Progenitor cell of endocrine pancreas (in vitro differentiated cells): ENCODE data around the gene MAZ. TPM values are rescaled to one million over a fixed set of nuclear protein-coding genes. Genes with fewer than 3 reads are reported as not detected.

Source experiments
- DNase-seq: peaks from one replicate; pipeline ENCODE4 v3.0.0; 2021; ENCODE audit warnings: low spot score; ENCODE audit not compliant: unreplicated experiment
- H3K27ac Mint-ChIP-seq: 2 replicates; pipeline ENCODE4 v1.8.0; 2021; ENCODE audit warnings: mild to moderate bottlenecking, moderate library complexity, mixed read lengths
- H3K27me3 Mint-ChIP-seq: 2 replicates; pipeline ENCODE4 v1.8.0; 2021; ENCODE audit warnings: mixed read lengths
- H3K36me3 Mint-ChIP-seq: 2 replicates; pipeline ENCODE4 v1.8.0; 2022; ENCODE audit warnings: mixed read lengths; ENCODE audit not compliant: insufficient read depth
- H3K4me1 Mint-ChIP-seq: 2 replicates; pipeline ENCODE4 v1.8.0; 2021; ENCODE audit warnings: low read depth, mixed read lengths
- H3K4me3 Mint-ChIP-seq: 2 replicates; pipeline ENCODE4 v1.8.0; 2021; ENCODE audit warnings: low read depth, mild to moderate bottlenecking, moderate library complexity, mixed read lengths
- H3K9me3 Mint-ChIP-seq: 2 replicates; pipeline ENCODE4 v1.8.0; 2021; ENCODE audit warnings: low read depth, mixed read lengths
- total RNA-seq: library from RNA; stranded (reverse); gene quantifications from 2 replicates; pipeline ENCODE4 v1.2.1, GENCODE V29; 2021
- TF ChIP-seq, protein P1 (sequence below): fragments of 200-600 bp; sonication (generic); IDR thresholded peaks from one replicate; pipeline ENCODE4 v1.5.0; 2021; ENCODE audit warnings: antibody characterized with exemption, mild to moderate bottlenecking; ENCODE audit not compliant: unreplicated experiment

The MAZ gene
- total RNA-seq, 1 donor from 2014 or later: 347 TPM

- DNase-seq: no peak
- no peak overlapping the region for H3K27ac Mint-ChIP-seq
- no peaks in the 10 kb centered on the region for H3K4me1 Mint-ChIP-seq
- H3K27me3 Mint-ChIP-seq: no peaks in the 10 kb centered on the region
- no peaks in the 10 kb centered on the region for H3K9me3 Mint-ChIP-seq
- no peaks in the 10 kb centered on the region for H3K36me3 Mint-ChIP-seq
- TF ChIP-seq, protein P1, sequence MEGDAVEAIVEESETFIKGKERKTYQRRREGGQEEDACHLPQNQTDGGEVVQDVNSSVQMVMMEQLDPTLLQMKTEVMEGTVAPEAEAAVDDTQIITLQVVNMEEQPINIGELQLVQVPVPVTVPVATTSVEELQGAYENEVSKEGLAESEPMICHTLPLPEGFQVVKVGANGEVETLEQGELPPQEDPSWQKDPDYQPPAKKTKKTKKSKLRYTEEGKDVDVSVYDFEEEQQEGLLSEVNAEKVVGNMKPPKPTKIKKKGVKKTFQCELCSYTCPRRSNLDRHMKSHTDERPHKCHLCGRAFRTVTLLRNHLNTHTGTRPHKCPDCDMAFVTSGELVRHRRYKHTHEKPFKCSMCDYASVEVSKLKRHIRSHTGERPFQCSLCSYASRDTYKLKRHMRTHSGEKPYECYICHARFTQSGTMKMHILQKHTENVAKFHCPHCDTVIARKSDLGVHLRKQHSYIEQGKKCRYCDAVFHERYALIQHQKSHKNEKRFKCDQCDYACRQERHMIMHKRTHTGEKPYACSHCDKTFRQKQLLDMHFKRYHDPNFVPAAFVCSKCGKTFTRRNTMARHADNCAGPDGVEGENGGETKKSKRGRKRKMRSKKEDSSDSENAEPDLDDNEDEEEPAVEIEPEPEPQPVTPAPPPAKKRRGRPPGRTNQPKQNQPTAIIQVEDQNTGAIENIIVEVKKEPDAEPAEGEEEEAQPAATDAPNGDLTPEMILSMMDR: no peak
- no peak overlapping the region for H3K4me3 Mint-ChIP-seq
These were observed 37.6 kb downstream of the MAZ start for GRCh38 chr16:29843931-29844330.

DNA sequence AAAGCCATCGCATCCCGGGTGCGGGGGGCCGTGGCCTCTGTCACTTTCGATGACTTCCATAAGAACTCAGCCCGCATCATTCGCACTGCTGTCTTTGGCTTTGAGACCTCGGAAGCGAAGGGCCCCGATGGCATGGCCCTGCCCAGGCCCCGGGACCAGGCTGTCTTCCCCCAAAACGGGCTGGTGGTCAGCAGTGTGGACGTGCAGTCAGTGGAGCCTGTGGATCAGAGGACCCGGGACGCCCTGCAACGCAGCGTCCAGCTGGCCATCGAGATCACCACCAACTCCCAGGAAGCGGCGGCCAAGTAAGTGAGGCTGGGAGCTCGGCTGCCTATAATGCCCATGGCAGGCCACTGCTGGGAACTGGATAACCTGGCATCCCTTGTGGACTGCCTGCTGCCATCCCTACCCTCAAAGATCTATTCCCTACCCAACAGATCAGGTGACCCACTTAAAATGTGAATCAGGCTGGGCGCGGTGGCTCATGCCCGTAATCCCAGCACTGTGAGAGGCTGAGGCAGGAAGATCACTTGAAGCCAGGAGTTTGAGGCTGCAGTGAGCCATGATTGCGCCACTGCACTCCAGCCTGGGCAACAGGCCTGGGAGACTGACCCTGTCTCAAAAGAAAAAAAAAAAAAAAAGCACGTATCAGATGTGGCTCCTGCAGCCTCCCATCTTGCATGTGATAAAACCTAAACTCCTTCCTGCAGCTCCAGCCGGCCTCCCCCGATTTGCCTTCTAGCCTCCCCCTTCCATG, 38.4 kb downstream of the MAZ start:
- H3K27ac Mint-ChIP-seq: no peak overlapping the region
- no peak overlapping the region for H3K4me3 Mint-ChIP-seq
- no peak for DNase-seq
- TF ChIP-seq, protein P1: no peak
- no peaks in the 10 kb centered on the region for H3K9me3 Mint-ChIP-seq
- no peaks in the 10 kb centered on the region for H3K36me3 Mint-ChIP-seq
- H3K4me1 Mint-ChIP-seq: peaks cover 3% of the 10 kb centered on the region
- no peaks in the 10 kb centered on the region for H3K27me3 Mint-ChIP-seq

- no peaks in the 10 kb centered on the region for H3K27me3 Mint-ChIP-seq
- H3K4me1 Mint-ChIP-seq: peaks cover 5% of the 10 kb centered on the region
- TF ChIP-seq, protein P1: no peak
- H3K4me3 Mint-ChIP-seq: no peak overlapping the region
- no peaks in the 10 kb centered on the region for H3K36me3 Mint-ChIP-seq
- no peak overlapping the region for H3K27ac Mint-ChIP-seq
- DNase-seq: no peak
- no peaks in the 10 kb centered on the region for H3K9me3 Mint-ChIP-seq
These were observed 39.3 kb downstream of the MAZ start for GRCh38 chr16:29845656-29846055.

- H3K27ac Mint-ChIP-seq: no peak overlapping the region
- peaks cover 5% of the 10 kb centered on the region for H3K4me1 Mint-ChIP-seq
- peak; percentile 53 for DNase-seq
- H3K27me3 Mint-ChIP-seq: no peaks in the 10 kb centered on the region
- H3K9me3 Mint-ChIP-seq: no peaks in the 10 kb centered on the region
- no peak overlapping the region for H3K4me3 Mint-ChIP-seq
- no peaks in the 10 kb centered on the region for H3K36me3 Mint-ChIP-seq
- TF ChIP-seq, protein P1: peak; percentile 76
These were observed 42.3 kb downstream of the MAZ start for GRCh38 chr16:29848420-29849297.

DNA sequence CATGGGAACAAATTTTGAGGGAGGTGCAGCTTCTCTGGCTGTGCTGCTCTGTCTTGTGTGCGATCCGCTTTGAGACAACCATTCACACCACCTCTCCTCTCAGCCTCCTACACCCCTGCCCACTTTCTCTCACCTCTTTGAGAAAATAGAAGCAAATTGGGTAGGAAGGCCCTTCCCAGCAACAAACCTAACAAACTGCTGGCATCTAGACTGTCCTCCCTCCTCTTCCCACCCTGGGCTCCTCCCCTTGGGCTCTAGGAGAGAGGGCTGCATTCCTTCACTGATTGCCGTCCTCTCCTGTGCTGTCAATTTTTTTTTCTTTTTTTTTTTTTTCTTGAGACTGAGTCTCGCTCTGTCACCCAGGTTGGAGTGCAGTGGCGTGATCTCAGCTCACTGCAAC, 43.2 kb downstream of the MAZ start:
- no peak for DNase-seq
- Mint-ChIP-seq H3K27ac (no peak overlapping the region), H3K4me1 (peaks cover 5% of the 10 kb centered on the region), H3K36me3 (no peaks in the 10 kb centered on the region), H3K27me3 (no peaks in the 10 kb centered on the region), H3K9me3 (no peaks in the 10 kb centered on the region), H3K4me3 (no peak overlapping the region)
- TF ChIP-seq, protein P1: no peak
